OCI-LY3 (cell line): ENCODE results near the gene MUC20.

Source experiments
- H2AFZ ChIP-seq: fragments of 200-600, 300-600 bp; shearing (Covaris generic); 2 replicates; pipeline ENCODE4 v1.6.0; 2014; ENCODE audit warnings: antibody characterized with exemption, low read depth, low read length
- H3K27ac ChIP-seq: fragments of 200-600, 300-600 bp; sonication (generic); 2 replicates; pipeline ENCODE4 v1.5.1; 2014; ENCODE audit warnings: mild to moderate bottlenecking, low read length, moderate library complexity, mixed read lengths
- H3K27me3 ChIP-seq: fragments of 200-600, 300-600 bp; sonication (generic); 2 replicates; pipeline ENCODE4 v1.6.1; 2014; ENCODE audit warnings: low read depth, low read length, mixed read lengths
- H3K36me3 ChIP-seq: fragments of 200-600, 300-600 bp; sonication (generic); replicated peaks from 2 replicates; pipeline ENCODE3; 2014; ENCODE audit warnings: low read depth, low read length, mixed read lengths
- H3K4me1 ChIP-seq: fragments of 300-600, 200-600 bp; sonication (generic); 2 replicates; pipeline ENCODE4 v1.6.1; 2014; ENCODE audit warnings: low read length, mixed read lengths
- H3K4me2 ChIP-seq: fragments of 200-600, 300-600 bp; sonication (generic); 2 replicates; pipeline ENCODE4 v1.6.1; 2014; ENCODE audit warnings: low read length, mixed read lengths
- H3K4me3 ChIP-seq: fragments of 300-600, 200-600 bp; sonication (generic); 2 replicates; pipeline ENCODE4 v1.5.1; 2014; ENCODE audit warnings: antibody characterized with exemption, mild to moderate bottlenecking, low read length, moderate library complexity
- H3K79me2 ChIP-seq: fragments of 300-600, 200-600 bp; shearing (Covaris generic); 2 replicates; pipeline ENCODE4 v1.6.1; 2014; ENCODE audit warnings: mild to moderate bottlenecking, low read length, mixed read lengths
- H3K9ac ChIP-seq: fragments of 300-600, 200-600 bp; shearing (Covaris generic); 2 replicates; pipeline ENCODE4 v1.6.0; 2014; ENCODE audit warnings: mild to moderate bottlenecking, low read length, moderate library complexity
- H3K9me3 ChIP-seq: fragments of 200-600, 300-600 bp; shearing (Covaris generic); 2 replicates; pipeline ENCODE4 v1.6.1; 2014; ENCODE audit warnings: low read length, mixed read lengths; ENCODE audit not compliant: insufficient read depth
- H4K20me1 ChIP-seq: fragments of 200-600, 300-600 bp; sonication (generic); 2 replicates; pipeline ENCODE4 v1.6.1; 2016; ENCODE audit warnings: low read length, mixed read lengths; ENCODE audit not compliant: insufficient read depth
- EZH2phosphoT487 ChIP-seq: fragments of 200-600 bp; shearing (Covaris generic); IDR thresholded peaks from 2 replicates; pipeline ENCODE4 v1.6.1; 2018; ENCODE audit warnings: antibody characterized with exemption, mixed run types, low read depth
- TF ChIP-seq, protein P1 (sequence below): fragments of 200-600, 300-600 bp; sonication (generic); IDR thresholded peaks from 2 replicates; pipeline ENCODE4 v1.5.1; 2014; ENCODE audit warnings: antibody characterized with exemption, low read length, low read depth

MUC20 gene

DNA sequence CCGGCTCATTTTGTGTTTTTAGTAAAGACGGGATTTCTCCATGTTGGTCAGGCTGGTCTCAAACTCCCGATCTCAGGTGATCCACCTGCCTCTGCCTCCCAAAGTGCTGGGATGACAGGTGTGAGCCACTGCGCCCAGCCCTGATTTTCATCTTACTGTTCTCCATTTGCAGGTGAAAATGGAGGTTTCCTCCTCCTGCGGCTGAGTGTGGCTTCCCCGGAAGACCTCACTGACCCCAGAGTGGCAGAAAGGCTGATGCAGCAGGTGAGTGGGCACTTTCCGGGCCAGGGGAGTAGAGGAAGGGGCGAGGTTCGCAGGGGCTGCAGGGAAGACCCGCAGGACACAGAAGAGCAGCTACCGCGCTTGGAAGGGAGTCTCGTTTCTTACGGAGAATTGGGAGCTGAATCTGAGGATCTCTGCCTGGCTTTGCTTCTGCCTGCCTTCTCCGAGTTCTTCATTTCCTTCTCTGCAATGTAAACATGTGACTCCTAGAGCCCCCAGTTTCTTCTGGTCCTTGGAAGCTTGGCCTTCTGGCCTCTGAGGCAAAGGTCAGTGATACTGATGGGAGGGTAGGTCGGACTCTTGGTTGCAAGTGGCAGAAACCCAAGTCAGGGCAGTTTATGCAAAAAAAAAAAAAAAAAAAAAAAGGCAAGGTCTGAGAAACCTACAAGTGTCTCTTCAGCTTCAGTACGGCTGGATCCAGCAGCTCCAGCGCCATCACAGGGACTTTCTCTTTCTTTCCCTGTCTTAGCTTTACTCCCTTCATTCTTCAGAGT, 8.9 kb downstream of the MUC20 start:
- Histone ChIP-seq H3K9ac (no peak overlapping the region), H3K36me3 (no peaks in the 10 kb centered on the region), H3K9me3 (no peaks in the 10 kb centered on the region), H3K27ac (no peak overlapping the region), H3K4me3 (no peak overlapping the region), H2AFZ (no peak overlapping the region), H3K27me3 (no peaks in the 10 kb centered on the region), H3K79me2 (no peaks in the 10 kb centered on the region), H4K20me1 (no peaks in the 10 kb centered on the region), H3K4me2 (no peak overlapping the region), H3K4me1 (peaks cover 4% of the 10 kb centered on the region; the same call in 1 of the 2 replicates)
- TF ChIP-seq, protein P1, sequence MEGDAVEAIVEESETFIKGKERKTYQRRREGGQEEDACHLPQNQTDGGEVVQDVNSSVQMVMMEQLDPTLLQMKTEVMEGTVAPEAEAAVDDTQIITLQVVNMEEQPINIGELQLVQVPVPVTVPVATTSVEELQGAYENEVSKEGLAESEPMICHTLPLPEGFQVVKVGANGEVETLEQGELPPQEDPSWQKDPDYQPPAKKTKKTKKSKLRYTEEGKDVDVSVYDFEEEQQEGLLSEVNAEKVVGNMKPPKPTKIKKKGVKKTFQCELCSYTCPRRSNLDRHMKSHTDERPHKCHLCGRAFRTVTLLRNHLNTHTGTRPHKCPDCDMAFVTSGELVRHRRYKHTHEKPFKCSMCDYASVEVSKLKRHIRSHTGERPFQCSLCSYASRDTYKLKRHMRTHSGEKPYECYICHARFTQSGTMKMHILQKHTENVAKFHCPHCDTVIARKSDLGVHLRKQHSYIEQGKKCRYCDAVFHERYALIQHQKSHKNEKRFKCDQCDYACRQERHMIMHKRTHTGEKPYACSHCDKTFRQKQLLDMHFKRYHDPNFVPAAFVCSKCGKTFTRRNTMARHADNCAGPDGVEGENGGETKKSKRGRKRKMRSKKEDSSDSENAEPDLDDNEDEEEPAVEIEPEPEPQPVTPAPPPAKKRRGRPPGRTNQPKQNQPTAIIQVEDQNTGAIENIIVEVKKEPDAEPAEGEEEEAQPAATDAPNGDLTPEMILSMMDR, result no peak
- no peak for TF ChIP-seq EZH2phosphoT487

DNA sequence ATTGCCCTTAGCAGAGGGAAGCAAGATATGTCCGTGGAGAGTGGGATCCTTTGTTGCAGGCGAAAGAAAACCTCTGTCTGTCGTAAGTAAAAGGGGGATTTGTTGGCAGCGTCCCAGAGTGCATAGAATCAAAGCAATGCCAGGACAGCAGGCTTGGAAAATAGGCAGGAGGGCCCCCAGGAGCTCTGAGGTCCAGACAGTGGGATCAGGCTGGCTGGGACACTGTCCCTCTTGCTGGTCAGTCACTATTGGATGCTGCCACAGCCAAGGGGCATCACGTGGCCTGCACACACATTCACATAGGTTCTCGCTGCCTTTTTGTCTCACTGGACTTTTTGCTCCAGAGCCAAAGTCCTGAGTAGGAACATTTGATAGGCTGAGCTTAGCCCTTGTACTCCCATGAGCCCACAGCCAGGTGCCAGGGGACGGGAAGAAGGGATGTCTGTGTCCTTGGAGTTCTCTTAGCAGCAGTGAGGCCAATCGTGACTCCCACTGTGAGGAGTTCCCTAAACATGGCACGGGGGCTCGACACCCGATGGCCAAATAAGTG, 10.7 kb downstream of the MUC20 start:
- no peak overlapping the region for H3K27ac ChIP-seq
- TF ChIP-seq, protein P1, result no peak
- TF ChIP-seq EZH2phosphoT487, result no peak
- H3K79me2 ChIP-seq, result no peaks in the 10 kb centered on the region
- no peak overlapping the region for H3K4me2 ChIP-seq
- no peaks in the 10 kb centered on the region for H3K9me3 ChIP-seq
- H3K27me3 ChIP-seq, result peaks cover 7% of the 10 kb centered on the region
- peaks cover 6% of the 10 kb centered on the region; the same call in 1 of the 2 replicates for H3K4me1 ChIP-seq
- no peaks in the 10 kb centered on the region for H4K20me1 ChIP-seq
- no peak overlapping the region for H3K9ac ChIP-seq
- no peaks in the 10 kb centered on the region for H3K36me3 ChIP-seq
- no peak overlapping the region for H3K4me3 ChIP-seq
- no peak overlapping the region for H2AFZ ChIP-seq

DNA sequence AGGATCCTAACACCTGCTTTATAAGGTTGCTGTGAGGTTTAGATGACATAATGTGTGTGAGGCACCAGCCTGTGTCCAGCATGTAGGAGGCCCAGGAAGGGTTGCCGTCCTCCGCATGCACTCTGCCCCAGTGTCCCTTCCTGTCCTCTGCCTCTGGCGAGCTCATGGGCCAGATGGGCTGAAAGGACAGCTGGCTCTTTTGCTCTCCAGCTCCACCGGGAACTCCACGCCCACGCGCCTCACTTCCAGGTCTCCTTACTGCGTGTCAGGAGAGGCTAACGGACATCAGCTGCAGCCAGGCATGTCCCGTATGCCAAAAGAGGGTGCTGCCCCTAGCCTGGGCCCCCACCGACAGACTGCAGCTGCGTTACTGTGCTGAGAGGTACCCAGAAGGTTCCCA, 12.2 kb downstream of the MUC20 start:
- Histone ChIP-seq H3K27ac (no peak overlapping the region), H3K9ac (no peak overlapping the region), H3K27me3 (peaks cover 16% of the 10 kb centered on the region), H3K4me3 (no peak overlapping the region), H3K4me2 (no peak overlapping the region), H3K36me3 (no peaks in the 10 kb centered on the region), H3K79me2 (no peaks in the 10 kb centered on the region), H3K9me3 (no peaks in the 10 kb centered on the region), H3K4me1 (peaks cover 6% of the 10 kb centered on the region; the same call in 1 of the 2 replicates), H2AFZ (no peak overlapping the region), H4K20me1 (no peaks in the 10 kb centered on the region)
- no peak for TF ChIP-seq EZH2phosphoT487
- TF ChIP-seq, protein P1, result no peak

DNA sequence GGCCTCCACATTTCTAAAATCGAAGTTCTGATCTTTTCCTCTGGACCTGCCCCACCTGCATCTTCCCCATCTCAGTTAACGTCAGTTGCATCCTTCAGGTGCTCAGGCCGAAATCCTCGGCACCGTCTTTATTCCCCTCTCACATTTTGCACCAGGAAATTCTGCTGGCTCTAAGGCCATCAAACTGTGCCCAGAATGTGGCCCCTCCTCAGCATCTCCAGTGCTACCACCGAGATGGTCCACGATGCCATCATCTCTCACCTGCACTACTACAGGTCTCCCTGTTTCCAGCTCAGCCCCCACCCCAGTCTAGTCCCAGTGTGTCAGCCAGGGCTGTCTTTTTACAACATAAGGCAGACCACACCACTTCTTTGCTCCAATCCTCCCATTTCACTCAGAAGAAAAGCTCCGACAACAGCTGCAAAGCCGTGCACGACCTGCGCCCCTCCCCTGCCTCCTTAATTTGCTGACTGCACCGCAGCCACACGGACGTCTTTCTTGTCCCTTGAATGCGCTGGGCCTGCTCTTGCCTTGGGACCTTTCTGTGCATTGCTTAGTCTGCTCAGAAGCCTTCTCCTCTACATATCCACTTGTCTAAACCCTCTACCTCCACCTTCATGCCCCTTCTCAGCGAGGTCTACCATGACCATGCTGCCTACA, 14.4 kb downstream of the MUC20 start:
- Histone ChIP-seq H3K4me3 (no peak overlapping the region), H4K20me1 (no peaks in the 10 kb centered on the region), H3K27ac (no peak overlapping the region), H3K27me3 (peaks cover 16% of the 10 kb centered on the region), H2AFZ (no peak overlapping the region), H3K9ac (no peak overlapping the region), H3K79me2 (no peaks in the 10 kb centered on the region), H3K9me3 (no peaks in the 10 kb centered on the region), H3K4me2 (no peak overlapping the region), H3K36me3 (no peaks in the 10 kb centered on the region), H3K4me1 (peaks cover 6% of the 10 kb centered on the region; the same call in 1 of the 2 replicates)
- no peak for TF ChIP-seq EZH2phosphoT487
- TF ChIP-seq, protein P1, result no peak
